Adrenal gland (tissue), 5 donors: ENCODE results near the gene PSMD5.

Experiments used
- POLR2A ChIP-seq, 2 donors: fragments of 450-650 bp; IDR thresholded peaks; one replicate each; pipeline ENCODE4 v1.6.1; 2017; ENCODE audit warnings: antibody characterized with exemption in 2 of 2, mild to moderate bottlenecking in 2 of 2, moderate library complexity in 1 of 2
- TF ChIP-seq, protein P1 (sequence below), 6 experiments: fragments of 450-650 bp in 4 of 6; fragments of 200-600 bp in 2 of 6; sonication (generic) in 1 of 6; IDR thresholded peaks; 1 replicate in 5 of 6; 2 replicates in 1 of 6; pipeline versions ENCODE4 v1.5.1 to v1.8.0; 2016 to 2021; ENCODE audit warnings: antibody characterized with exemption in 6 of 6, mild to moderate bottlenecking in 2 of 6, moderate library complexity in 1 of 6
- donor health status: DM: no; HTN: no; CAD: no.

DNA sequence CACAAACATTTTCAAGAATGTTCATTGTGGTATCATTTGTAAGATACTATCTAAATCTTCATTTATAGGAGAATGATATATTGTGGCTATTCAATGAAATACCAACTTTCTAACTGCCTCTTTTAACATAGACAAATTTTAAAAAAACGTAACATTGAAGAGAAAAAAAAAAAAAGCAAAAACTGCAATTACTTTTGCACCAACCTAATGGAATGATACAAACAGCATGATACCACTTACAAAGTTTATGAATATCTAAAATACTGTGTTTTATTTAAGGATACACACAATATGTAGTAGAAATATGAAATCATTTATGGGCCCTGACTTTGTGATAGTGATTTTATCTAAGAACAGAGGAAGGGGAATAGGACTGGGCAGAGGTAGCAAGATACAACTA is 24.1 kb downstream of the PSMD5 start:
- TF ChIP-seq POLR2A (IDR thresholded peaks at IDR 0.05): no peak
- TF ChIP-seq, protein P1, sequence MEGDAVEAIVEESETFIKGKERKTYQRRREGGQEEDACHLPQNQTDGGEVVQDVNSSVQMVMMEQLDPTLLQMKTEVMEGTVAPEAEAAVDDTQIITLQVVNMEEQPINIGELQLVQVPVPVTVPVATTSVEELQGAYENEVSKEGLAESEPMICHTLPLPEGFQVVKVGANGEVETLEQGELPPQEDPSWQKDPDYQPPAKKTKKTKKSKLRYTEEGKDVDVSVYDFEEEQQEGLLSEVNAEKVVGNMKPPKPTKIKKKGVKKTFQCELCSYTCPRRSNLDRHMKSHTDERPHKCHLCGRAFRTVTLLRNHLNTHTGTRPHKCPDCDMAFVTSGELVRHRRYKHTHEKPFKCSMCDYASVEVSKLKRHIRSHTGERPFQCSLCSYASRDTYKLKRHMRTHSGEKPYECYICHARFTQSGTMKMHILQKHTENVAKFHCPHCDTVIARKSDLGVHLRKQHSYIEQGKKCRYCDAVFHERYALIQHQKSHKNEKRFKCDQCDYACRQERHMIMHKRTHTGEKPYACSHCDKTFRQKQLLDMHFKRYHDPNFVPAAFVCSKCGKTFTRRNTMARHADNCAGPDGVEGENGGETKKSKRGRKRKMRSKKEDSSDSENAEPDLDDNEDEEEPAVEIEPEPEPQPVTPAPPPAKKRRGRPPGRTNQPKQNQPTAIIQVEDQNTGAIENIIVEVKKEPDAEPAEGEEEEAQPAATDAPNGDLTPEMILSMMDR (IDR thresholded peaks at IDR 0.05): no peak
